HG03097 (cell line): ENCODE results near the gene ZRANB2.

Source experiments
- ATAC-seq: cut with Tn5 transposase; IDR thresholded peaks from one replicate; pipeline ENCODE4 v1.9.1; 2021; ENCODE audit not compliant: unreplicated experiment, low FRiP score

Gene ZRANB2

GRCh38 chr1:71031426-71031825, 49.4 kb downstream of the ZRANB2 start:
- no peak for ATAC-seq

GRCh38 chr1:71030026-71030425, 50.8 kb downstream of the ZRANB2 start:
- no peak for ATAC-seq

- ATAC-seq: no peak
Observed at GRCh38 chr1:71028981-71029380, 51.9 kb downstream of the ZRANB2 start.

- ATAC-seq: no peak
Observed at GRCh38 chr1:71027991-71028390, 52.8 kb downstream of the ZRANB2 start.

GRCh38 chr1:71026093-71026492, 54.7 kb downstream of the ZRANB2 start:
- no peak for ATAC-seq

- no peak for ATAC-seq
Observed at GRCh38 chr1:71023515-71023914, 57.3 kb downstream of the ZRANB2 start.

GRCh38 chr1:71019233-71019969, 61.4 kb downstream of the ZRANB2 start:
- no peak for ATAC-seq

GRCh38 chr1:71018791-71019190, 62.0 kb downstream of the ZRANB2 start:
- ATAC-seq: no peak

- ATAC-seq: no peak
Observed at GRCh38 chr1:71015745-71016144, 65.1 kb downstream of the ZRANB2 start.

GRCh38 chr1:71014178-71014579, 66.7 kb downstream of the ZRANB2 start:
- no peak for ATAC-seq
